PC-3 (cell line): ENCODE data around the gene TBX1. TPM values are rescaled to one million over a fixed set of nuclear protein-coding genes. Genes with fewer than 3 reads are reported as not detected.

Experiments used
- ATAC-seq: fragments of 200-7000 bp; cut with Tn5 transposase; 2 replicates; pipeline ENCODE4 v1.9.1; 2020; ENCODE audit warnings: mild to moderate bottlenecking, moderate library complexity
- BruUV-seq: library from RNA; stranded (reverse); fragments of 400-500 nt; replicated peaks from 2 replicates; lab custom pipeline; 2021; lab: Mats Ljungman, UMichigan
- CTCF ChIA-PET: fragments of 300-600 bp; sonication (Branson Sonifier 250); formaldehyde crosslinking; loops from one replicate; lab custom pipeline; 2022; ENCODE audit warnings: antibody characterized with exemption; lab: Charles Lee
- POLR2A ChIA-PET: fragments of 300-600 bp; sonication (Branson Sonifier 250); formaldehyde crosslinking; loops from one replicate; lab custom pipeline; 2022; ENCODE audit warnings: antibody characterized with exemption; ENCODE audit not compliant: unreplicated experiment; lab: Charles Lee
- DNase-seq: peaks from one replicate; pipeline ENCODE4 v3.0.0-alpha.2; 2015
- H2AFZ ChIP-seq: fragments of 300-600 bp; sonication (generic); 2 replicates; pipeline ENCODE4 v1.6.0; 2016; ENCODE audit warnings: antibody characterized with exemption, low read length
- H3F3A ChIP-seq: fragments of 300-600 bp; sonication (generic); one replicate; pipeline ENCODE4 v1.6.0; 2017; ENCODE audit warnings: antibody characterized with exemption, low read length, control low read depth, mild to moderate bottlenecking; ENCODE audit not compliant: unreplicated experiment
- H3K27ac ChIP-seq: fragments of 300-600 bp; sonication (generic); 2 replicates; pipeline ENCODE4 v1.5.1; 2016; ENCODE audit warnings: mild to moderate bottlenecking, low read length
- H3K27me3 ChIP-seq: fragments of 300-600 bp; sonication (generic); 2 replicates; pipeline ENCODE4 v1.6.1; 2016; ENCODE audit warnings: low read length, mixed read lengths
- H3K36me3 ChIP-seq: fragments of 300-600 bp; sonication (generic); 2 replicates; pipeline ENCODE4 v1.6.1; 2016; ENCODE audit warnings: low read depth, mixed run types, low read length, mixed read lengths
- H3K4me1 ChIP-seq: fragments of 300-600 bp; sonication (generic); 2 replicates; pipeline ENCODE4 v1.5.1; 2016; ENCODE audit warnings: low read length; ENCODE audit not compliant: insufficient read depth
- H3K4me2 ChIP-seq: fragments of 300-600 bp; sonication (generic); 2 replicates; pipeline ENCODE4 v1.6.0; 2016; ENCODE audit warnings: low read length
- H3K4me3 ChIP-seq: fragments of 300-600 bp; sonication (generic); 2 replicates; pipeline ENCODE4 v1.5.1; 2016; ENCODE audit warnings: mild to moderate bottlenecking, low read length, mixed read lengths
- H3K79me2 ChIP-seq: fragments of 300-600 bp; sonication (generic); 2 replicates; pipeline ENCODE4 v1.6.1; 2017; ENCODE audit warnings: low read length, mixed read lengths
- H3K9ac ChIP-seq: fragments of 300-600 bp; sonication (generic); 2 replicates; pipeline ENCODE4 v1.6.0; 2016; ENCODE audit warnings: mild to moderate bottlenecking, low read length
- H3K9me2 ChIP-seq: fragments of 300-600 bp; sonication (generic); replicated peaks from 2 replicates; pipeline ENCODE4 v1.6.1; 2016; ENCODE audit warnings: mixed run types, low read length, mixed read lengths
- H3K9me3 ChIP-seq: fragments of 300-600 bp; sonication (generic); 2 replicates; pipeline ENCODE4 v1.6.1; 2016; ENCODE audit warnings: low read length, mixed read lengths
- H4K20me1 ChIP-seq: fragments of 300-600 bp; sonication (generic); 2 replicates; pipeline ENCODE4 v1.6.1; 2016; ENCODE audit warnings: low read length, mixed read lengths
- CTCF ChIP-seq: fragments of 300-600 bp; sonication (generic); conservative IDR thresholded peaks from 2 replicates; pipeline ENCODE4 v1.5.1; 2017; ENCODE audit warnings: antibody characterized with exemption, low read depth, mild to moderate bottlenecking, low read length
- EZH2 ChIP-seq: fragments of 300-600 bp; sonication (generic); IDR thresholded peaks from one replicate; pipeline ENCODE4 v1.6.1; 2017; ENCODE audit warnings: antibody characterized with exemption, mild to moderate bottlenecking, low read length; ENCODE audit not compliant: unreplicated experiment
- EZH2phosphoT487 ChIP-seq: fragments of 300-600 bp; sonication (generic); IDR thresholded peaks from 2 replicates; pipeline ENCODE4 v1.6.1; 2018; ENCODE audit warnings: mild to moderate bottlenecking, antibody characterized with exemption, low read length, borderline replicate concordance
- intact Hi-C: fragments of 100-400 bp; cut with micrococcal nuclease; formaldehyde crosslinking; loops from 2 replicates; pipeline ENCODE4 v1.9.0; 2023
- total RNA-seq: library from RNA; depleted of rRNA; stranded (reverse); fragments of >200 nt; gene quantifications from 2 replicates; pipeline ENCODE4 v1.2.3, GENCODE V29; 2014

Gene TBX1
- total RNA-seq, 1 experiment from 2014 or later = 18.6 TPM

- DNase-seq (no peak), ATAC-seq (no peak)
- Histone ChIP-seq H3K27ac (no peak overlapping the region), H3K4me1 (no peaks in the 10 kb centered on the region), H4K20me1 (no peaks in the 10 kb centered on the region), H3K79me2 (no peaks in the 10 kb centered on the region), H3K36me3 (no peaks in the 10 kb centered on the region), H3K9ac (no peak overlapping the region), H2AFZ (no peak overlapping the region), H3K9me3 (no peaks in the 10 kb centered on the region), H3K9me2 (no peaks in the 10 kb centered on the region), H3K4me3 (no peak overlapping the region), H3K4me2 (no peak overlapping the region), H3F3A (no peaks in the 10 kb centered on the region), H3K27me3 (no peaks in the 10 kb centered on the region)
- BruUV-seq = no TSS peak
- intact Hi-C loops = loop anchor here (10.0 kb wide), 1 partner anchor 222 kb away; no protein-coding TSS in a partner anchor
- ChIA-PET CTCF (no interaction called here), POLR2A (no interaction called here)
- TF ChIP-seq EZH2phosphoT487 (no peak), CTCF (no peak), EZH2 (no peak)
These were observed 43.8 kb upstream of the TBX1 start for GRCh38 chr22:19716829-19717105.

GRCh38 chr22:19717181-19717580 lies 43.4 kb upstream of the TBX1 start:
- POLR2A ChIA-PET = no interaction called here
- no peaks in the 10 kb centered on the region for H3K9me3 ChIP-seq
- no peak overlapping the region for H3K4me3 ChIP-seq
- no peaks in the 10 kb centered on the region for H4K20me1 ChIP-seq
- intact Hi-C loops = loop anchor here (10.0 kb wide), 1 partner anchor 222 kb away; no protein-coding TSS in a partner anchor
- TF ChIP-seq EZH2phosphoT487 (no peak), EZH2 (no peak), CTCF (no peak)
- DNase-seq = no peak
- H3K79me2 ChIP-seq = no peaks in the 10 kb centered on the region
- no peaks in the 10 kb centered on the region for H3K4me1 ChIP-seq
- no peaks in the 10 kb centered on the region for H3K27me3 ChIP-seq
- no peak overlapping the region for H2AFZ ChIP-seq
- CTCF ChIA-PET = no interaction called here
- no peaks in the 10 kb centered on the region for H3K36me3 ChIP-seq
- H3K9ac ChIP-seq = no peak overlapping the region
- no peaks in the 10 kb centered on the region for H3F3A ChIP-seq
- BruUV-seq = no TSS peak
- no peaks in the 10 kb centered on the region for H3K9me2 ChIP-seq
- no peak overlapping the region for H3K27ac ChIP-seq
- H3K4me2 ChIP-seq = no peak overlapping the region
- no peak for ATAC-seq

- ATAC-seq (peak; percentile 73), DNase-seq (peak; percentile 68)
- peak overlapping the region; percentile 62 for H3K4me3 ChIP-seq
- H3K27ac ChIP-seq = no peak overlapping the region
- H3K9ac ChIP-seq = peak overlapping the region; percentile 38; the same call in 1 of the 2 replicates
- no peaks in the 10 kb centered on the region for H4K20me1 ChIP-seq
- H3F3A ChIP-seq = no peaks in the 10 kb centered on the region
- H3K9me2 ChIP-seq = no peaks in the 10 kb centered on the region
- BruUV-seq = no TSS peak
- H3K4me2 ChIP-seq = peak overlapping the region; percentile 83
- H2AFZ ChIP-seq = peak overlapping the region; percentile 65; the same call in 1 of the 2 replicates
- no peaks in the 10 kb centered on the region for H3K79me2 ChIP-seq
- intact Hi-C loops = loop anchor here (10.0 kb wide), 1 partner anchor 223 kb away; no protein-coding TSS in a partner anchor
- H3K36me3 ChIP-seq = no peaks in the 10 kb centered on the region
- POLR2A ChIA-PET = no interaction called here
- CTCF ChIA-PET = no interaction called here
- peak; percentile 49 for TF ChIP-seq CTCF
- TF ChIP-seq EZH2 = no peak
- no peak for TF ChIP-seq EZH2phosphoT487
- H3K4me1 ChIP-seq = no peaks in the 10 kb centered on the region
- no peaks in the 10 kb centered on the region for H3K27me3 ChIP-seq
- H3K9me3 ChIP-seq = no peaks in the 10 kb centered on the region
These were observed 42.7 kb upstream of the TBX1 start for GRCh38 chr22:19717691-19718455.
